Measurements from ENCODE around the gene CDH4. TPM values are rescaled to one million over a fixed set of nuclear protein-coding genes. Genes with fewer than 3 reads are reported as not detected.
"Not testable (repeated sequence)": the region's sequence is repeated elsewhere in the genome, so short reads cannot be mapped to it uniquely, and the experiment has no call there.

Gene CDH4
- total and polyA plus RNA-seq, 11 donors, result 0.04 to 0.54 (median 0.08) TPM; not detected in 1

GRCh38 chr20:61400499-61400898 is 148.4 kb downstream of the CDH4 start:
- no peak for ATAC-seq
- H3K4me1 ChIP-seq, result no peaks in the 10 kb centered on the region
- TF ChIP-seq POLR2A (IDR thresholded peaks at IDR 0.05), result no peak
- TF ChIP-seq CTCF (IDR thresholded peaks at IDR 0.05), result no peak
- WGBS, 4 donors, result 79 to 91% (median 88%) methylated on average over 8 of the region's 8 CpGs
- intact Hi-C loops (cut with DNase I), result no loop called here
- no peaks in the 10 kb centered on the region for H3K36me3 ChIP-seq
- H3K9me3 ChIP-seq, result peaks cover 0 to 10% (median 0%) of the 10 kb centered on the region in 12 donors
- H3K27me3 ChIP-seq, result no peaks in the 10 kb centered on the region
- no peak overlapping the region for H3K4me3 ChIP-seq
- H3K27ac ChIP-seq, result no peak overlapping the region
- no peak for DNase-seq

- no peak for DNase-seq
- H3K9me3 ChIP-seq, result peaks cover 0 to 7% (median 0%) of the 10 kb centered on the region in 12 donors
- no peak overlapping the region for H3K27ac ChIP-seq
- ATAC-seq, result no peak
- H3K27me3 ChIP-seq, result no peaks in the 10 kb centered on the region
- no peaks in the 10 kb centered on the region for H3K4me1 ChIP-seq
- no peak overlapping the region for H3K4me3 ChIP-seq
- intact Hi-C loops (cut with DNase I), result no loop called here
- 85 to 87% (median 87%) methylated on average over 11 of the region's 11 CpGs for WGBS, 4 donors
- H3K36me3 ChIP-seq, result no peaks in the 10 kb centered on the region
- no peak for TF ChIP-seq CTCF (IDR thresholded peaks at IDR 0.05)
- no peak for TF ChIP-seq POLR2A (IDR thresholded peaks at IDR 0.05)
Measured at GRCh38 chr20:61404303-61404702, 152.2 kb downstream of the CDH4 start.

- Histone ChIP-seq H3K4me3 (no peak overlapping the region), H3K27ac (no peak overlapping the region), H3K9me3 (peaks cover 0 to 6% (median 0%) of the 10 kb centered on the region in 12 donors), H3K27me3 (no peaks in the 10 kb centered on the region), H3K4me1 (no peaks in the 10 kb centered on the region), H3K36me3 (no peaks in the 10 kb centered on the region)
- DNase-seq (no peak), ATAC-seq (no peak)
- TF ChIP-seq CTCF (IDR thresholded peaks at IDR 0.05), result no peak
- TF ChIP-seq POLR2A (IDR thresholded peaks at IDR 0.05), result no peak
- WGBS, 4 donors, result 78 to 84% (median 81%) methylated on average over 14 of the region's 14 CpGs
- intact Hi-C loops (cut with DNase I), result no loop called here
Measured at GRCh38 chr20:61405007-61405406, 152.9 kb downstream of the CDH4 start.

GRCh38 chr20:61406773-61407172 is 154.7 kb downstream of the CDH4 start:
- ATAC-seq; intact Hi-C loops (cut with DNase I); H3K36me3 ChIP-seq; H3K4me1 ChIP-seq; H3K4me3 ChIP-seq; H3K27me3 ChIP-seq; H3K9me3 ChIP-seq; H3K27ac ChIP-seq; DNase-seq: not testable (repeated sequence)
- WGBS, 4 donors, result 90 to 92% (median 92%) methylated on average over 8 of the region's 8 CpGs

- no peak overlapping the region for H3K27ac ChIP-seq
- no peaks in the 10 kb centered on the region for H3K4me1 ChIP-seq
- ATAC-seq (no peak), DNase-seq (no peak)
- H3K4me3 ChIP-seq, result no peak overlapping the region
- TF ChIP-seq POLR2A (IDR thresholded peaks at IDR 0.05), result no peak
- TF ChIP-seq CTCF (IDR thresholded peaks at IDR 0.05), result no peak
- intact Hi-C loops (cut with DNase I), result no loop called here
- H3K36me3 ChIP-seq, result no peaks in the 10 kb centered on the region
- H3K9me3 ChIP-seq, result no peaks in the 10 kb centered on the region
- no peaks in the 10 kb centered on the region for H3K27me3 ChIP-seq
- 62 to 71% (median 64%) methylated on average over 6 of the region's 6 CpGs for WGBS, 4 donors
Measured at GRCh38 chr20:61407561-61407960, 155.5 kb downstream of the CDH4 start.
